Chondrocyte (in vitro differentiated cells): ENCODE data around the gene REC114. TPM values are rescaled to one million over a fixed set of nuclear protein-coding genes. Genes with fewer than 3 reads are reported as not detected.

Source experiments
- DNase-seq: peaks from one replicate; pipeline ENCODE4 v3.0.0; 2021; ENCODE audit warnings: mixed read lengths, low spot score
- H3K27ac Mint-ChIP-seq: one replicate; pipeline ENCODE4 v1.8.0; 2021; ENCODE audit warnings: mild to moderate bottlenecking, moderate library complexity, mixed read lengths; ENCODE audit not compliant: unreplicated experiment
- H3K27me3 Mint-ChIP-seq: 2 replicates; pipeline ENCODE4 v1.8.0; 2021; ENCODE audit warnings: low read depth, mixed read lengths
- H3K36me3 Mint-ChIP-seq: 2 replicates; pipeline ENCODE4 v1.8.0; 2021; ENCODE audit warnings: low read depth, mixed read lengths
- H3K4me1 Mint-ChIP-seq: 2 replicates; pipeline ENCODE4 v1.8.0; 2021; ENCODE audit warnings: low read depth, mild to moderate bottlenecking, mixed read lengths
- H3K4me3 Mint-ChIP-seq: one replicate; pipeline ENCODE4 v1.8.0; 2021; ENCODE audit warnings: mild to moderate bottlenecking, moderate library complexity, mixed read lengths; ENCODE audit not compliant: unreplicated experiment
- H3K9me3 Mint-ChIP-seq: 2 replicates; pipeline ENCODE4 v1.8.0; 2021; ENCODE audit warnings: low read depth, mixed read lengths
- CTCF ChIP-seq: fragments of 200-600 bp; sonication (generic); IDR thresholded peaks from 2 replicates; pipeline ENCODE4 v1.5.0; 2021; ENCODE audit warnings: antibody characterized with exemption, mild to moderate bottlenecking, moderate library complexity
- total RNA-seq: library from RNA; stranded (reverse); gene quantifications from 3 replicates; pipeline ENCODE4 v1.2.1, GENCODE V29; 2021

The REC114 gene
- total RNA-seq, 1 donor from 2014 or later: not detected

GRCh38 chr15:73594109-73594508 is 151.1 kb downstream of the REC114 start:
- Mint-ChIP-seq H3K27me3 (no peaks in the 10 kb centered on the region), H3K4me1 (peaks cover 50% of the 10 kb centered on the region), H3K4me3 (no peak overlapping the region), H3K9me3 (no peaks in the 10 kb centered on the region), H3K27ac (no peak overlapping the region), H3K36me3 (peaks cover 5% of the 10 kb centered on the region)
- DNase-seq: no peak
- no peak for TF ChIP-seq CTCF

GRCh38 chr15:73596174-73596573 is 153.2 kb downstream of the REC114 start:
- Mint-ChIP-seq H3K27me3 (no peaks in the 10 kb centered on the region), H3K4me1 (peaks cover 60% of the 10 kb centered on the region), H3K27ac (peak overlapping the region; percentile 94), H3K36me3 (peaks cover 5% of the 10 kb centered on the region), H3K9me3 (no peaks in the 10 kb centered on the region), H3K4me3 (no peak overlapping the region)
- no peak for TF ChIP-seq CTCF
- DNase-seq: no peak

- TF ChIP-seq CTCF: no peak
- Mint-ChIP-seq H3K4me1 (peaks cover 60% of the 10 kb centered on the region), H3K9me3 (no peaks in the 10 kb centered on the region), H3K27me3 (no peaks in the 10 kb centered on the region), H3K36me3 (peaks cover 2% of the 10 kb centered on the region), H3K4me3 (no peak overlapping the region), H3K27ac (peak overlapping the region; percentile 94)
- DNase-seq: no peak
Observed at GRCh38 chr15:73597036-73597638, 154.2 kb downstream of the REC114 start.

GRCh38 chr15:73598530-73599160 is 155.7 kb downstream of the REC114 start:
- Mint-ChIP-seq H3K9me3 (no peaks in the 10 kb centered on the region), H3K4me1 (peaks cover 59% of the 10 kb centered on the region), H3K4me3 (no peak overlapping the region), H3K27ac (peak overlapping the region; percentile 81), H3K36me3 (peaks cover 2% of the 10 kb centered on the region), H3K27me3 (no peaks in the 10 kb centered on the region)
- no peak for DNase-seq
- TF ChIP-seq CTCF: no peak

- H3K9me3 Mint-ChIP-seq: no peaks in the 10 kb centered on the region
Observed at GRCh38 chr15:73599934-73600333, 157.0 kb downstream of the REC114 start.

More at GRCh38 chr15:73599934-73600333, 157.0 kb downstream of the REC114 start:
- H3K27me3 Mint-ChIP-seq: no peaks in the 10 kb centered on the region
- peak overlapping the region; percentile 82 for H3K27ac Mint-ChIP-seq
- peaks cover 62% of the 10 kb centered on the region for H3K4me1 Mint-ChIP-seq
- DNase-seq: no peak
- TF ChIP-seq CTCF: no peak
- H3K36me3 Mint-ChIP-seq: peaks cover 2% of the 10 kb centered on the region
- no peak overlapping the region for H3K4me3 Mint-ChIP-seq
